Subcutaneous adipose tissue (tissue), 4 donors: ENCODE data around the gene PTPN23. TPM values are rescaled to one million over a fixed set of nuclear protein-coding genes. Genes with fewer than 3 reads are reported as not detected.

ENCODE experiments used
- total RNA-seq, 4 donors: library from RNA; depleted of rRNA; stranded (reverse); fragments of >200 nt; gene quantifications; one replicate each; pipeline ENCODE4 v1.1.0, GENCODE V29; 2016
- TF ChIP-seq, protein P1 (sequence below): fragments of 450-650 bp; IDR thresholded peaks from one replicate; pipeline ENCODE4 v1.5.1; 2016; ENCODE audit warnings: low read depth, mild to moderate bottlenecking, control low read depth, antibody characterized with exemption, moderate library complexity

The PTPN23 gene
- total RNA-seq, 4 donors from 2014 or later = 14.0 to 27.3 (median 19.9) TPM

DNA sequence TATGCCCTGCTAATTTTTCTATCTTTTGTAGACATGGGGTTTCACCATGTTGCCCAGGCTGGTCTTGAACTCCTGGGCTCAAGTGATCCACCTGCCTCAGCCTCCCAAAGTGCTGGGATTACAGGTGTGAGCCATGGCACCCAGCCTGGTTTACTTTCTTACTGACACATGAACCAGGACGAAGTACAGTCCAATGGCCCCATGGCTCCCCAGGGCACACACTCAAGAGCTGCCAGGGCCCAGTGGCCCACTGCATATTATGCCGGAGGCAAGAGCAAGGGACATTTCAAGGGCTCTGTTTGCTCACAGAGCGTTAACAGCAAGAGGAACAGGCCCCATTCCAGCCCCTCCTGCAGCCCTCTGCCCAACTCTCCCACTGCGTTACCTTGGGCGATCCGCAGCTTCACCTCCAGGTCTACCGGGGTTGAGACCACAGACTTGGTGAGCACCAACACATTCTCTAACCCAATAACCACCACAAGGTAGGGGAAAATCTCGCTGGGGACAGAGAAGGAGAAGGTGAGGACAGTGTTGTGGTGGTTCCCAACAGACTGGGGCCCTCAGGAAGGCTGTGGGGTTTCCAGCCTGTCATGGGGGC, 42.8 kb downstream of the PTPN23 start:
- TF ChIP-seq, protein P1, sequence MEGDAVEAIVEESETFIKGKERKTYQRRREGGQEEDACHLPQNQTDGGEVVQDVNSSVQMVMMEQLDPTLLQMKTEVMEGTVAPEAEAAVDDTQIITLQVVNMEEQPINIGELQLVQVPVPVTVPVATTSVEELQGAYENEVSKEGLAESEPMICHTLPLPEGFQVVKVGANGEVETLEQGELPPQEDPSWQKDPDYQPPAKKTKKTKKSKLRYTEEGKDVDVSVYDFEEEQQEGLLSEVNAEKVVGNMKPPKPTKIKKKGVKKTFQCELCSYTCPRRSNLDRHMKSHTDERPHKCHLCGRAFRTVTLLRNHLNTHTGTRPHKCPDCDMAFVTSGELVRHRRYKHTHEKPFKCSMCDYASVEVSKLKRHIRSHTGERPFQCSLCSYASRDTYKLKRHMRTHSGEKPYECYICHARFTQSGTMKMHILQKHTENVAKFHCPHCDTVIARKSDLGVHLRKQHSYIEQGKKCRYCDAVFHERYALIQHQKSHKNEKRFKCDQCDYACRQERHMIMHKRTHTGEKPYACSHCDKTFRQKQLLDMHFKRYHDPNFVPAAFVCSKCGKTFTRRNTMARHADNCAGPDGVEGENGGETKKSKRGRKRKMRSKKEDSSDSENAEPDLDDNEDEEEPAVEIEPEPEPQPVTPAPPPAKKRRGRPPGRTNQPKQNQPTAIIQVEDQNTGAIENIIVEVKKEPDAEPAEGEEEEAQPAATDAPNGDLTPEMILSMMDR = no peak

DNA sequence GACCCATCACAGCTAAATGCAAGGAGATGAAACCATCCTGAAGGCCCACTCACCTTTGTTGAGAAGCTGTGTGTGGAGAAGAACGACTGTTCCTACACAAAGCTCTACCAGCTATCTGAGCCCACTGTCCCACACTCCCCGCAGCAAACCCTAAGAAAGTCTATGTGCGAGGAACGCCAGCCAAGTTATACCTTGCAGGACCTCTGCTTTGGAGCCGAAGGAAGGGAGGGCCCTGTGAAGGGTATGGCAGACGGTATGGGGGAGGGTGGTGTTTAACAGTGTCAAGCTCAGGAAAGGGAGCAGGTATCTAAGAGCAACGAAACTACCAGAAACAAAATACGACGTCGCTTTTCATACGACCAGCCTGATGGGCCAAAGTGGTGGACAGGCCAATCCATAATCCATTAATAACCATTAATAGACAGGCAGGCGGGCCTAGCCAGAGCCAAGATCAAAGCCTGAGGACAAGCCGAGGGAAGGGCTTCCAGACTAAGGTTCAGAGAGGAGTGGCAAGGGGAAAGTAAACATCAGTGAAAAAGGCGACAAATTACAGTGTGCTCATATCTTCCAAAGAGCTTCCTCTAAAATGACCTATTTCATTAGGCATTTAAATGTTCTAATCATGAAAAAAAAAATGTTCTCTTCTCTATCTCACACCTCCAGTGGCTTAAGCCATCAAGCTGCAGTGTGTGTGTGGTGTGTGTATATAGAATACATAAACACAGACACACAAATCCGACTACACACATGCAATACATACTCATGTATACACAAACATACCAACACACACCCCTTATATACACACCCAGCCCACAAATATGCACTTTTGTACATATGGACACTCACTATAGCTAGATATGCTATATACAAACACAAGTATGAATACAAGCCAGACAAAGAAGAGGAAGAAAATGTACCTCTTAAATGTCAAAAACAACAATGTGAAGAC, 43.9 kb downstream of the PTPN23 start:
- TF ChIP-seq, protein P1 = no peak

DNA sequence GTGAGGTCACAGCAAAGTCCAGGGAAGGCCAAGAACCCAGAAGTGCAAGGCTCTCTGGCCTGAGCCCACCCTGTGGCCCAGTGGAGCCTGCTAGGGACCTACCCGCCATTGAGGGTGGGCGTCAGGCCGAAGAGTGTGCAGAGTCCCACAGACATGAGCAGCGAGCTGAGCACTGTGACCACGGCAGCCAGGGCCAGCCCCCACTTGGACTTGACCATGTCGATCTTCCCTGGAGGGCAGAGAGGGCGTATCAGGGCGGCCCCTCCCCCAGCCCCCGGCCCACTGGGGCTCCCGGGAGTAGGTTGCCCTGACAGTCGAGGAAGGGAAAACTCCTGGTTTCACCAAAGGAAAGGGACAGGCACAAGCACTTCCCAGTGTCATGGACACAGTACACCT, 44.6 kb downstream of the PTPN23 start:
- TF ChIP-seq, protein P1 = no peak

DNA sequence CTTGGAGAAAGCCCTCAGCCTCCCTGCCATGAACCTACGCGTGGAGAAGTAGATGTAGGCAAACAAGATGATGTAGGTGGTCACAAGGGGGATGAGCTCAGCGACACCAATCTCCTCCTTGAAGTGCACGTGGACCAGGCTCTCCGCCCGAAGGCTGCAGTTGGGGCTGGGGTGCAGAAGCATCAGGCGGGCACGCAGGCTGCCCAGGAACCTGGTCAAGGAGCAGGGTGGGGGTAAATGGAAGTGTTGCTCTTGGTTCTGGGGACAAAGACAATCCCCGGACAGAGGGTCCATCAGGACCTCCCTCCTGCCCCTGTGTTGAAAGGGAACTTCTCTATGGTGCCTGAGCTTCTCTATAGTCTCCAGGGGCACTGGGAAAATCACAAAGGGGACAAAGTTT, 45.1 kb downstream of the PTPN23 start:
- TF ChIP-seq, protein P1 = no peak

DNA sequence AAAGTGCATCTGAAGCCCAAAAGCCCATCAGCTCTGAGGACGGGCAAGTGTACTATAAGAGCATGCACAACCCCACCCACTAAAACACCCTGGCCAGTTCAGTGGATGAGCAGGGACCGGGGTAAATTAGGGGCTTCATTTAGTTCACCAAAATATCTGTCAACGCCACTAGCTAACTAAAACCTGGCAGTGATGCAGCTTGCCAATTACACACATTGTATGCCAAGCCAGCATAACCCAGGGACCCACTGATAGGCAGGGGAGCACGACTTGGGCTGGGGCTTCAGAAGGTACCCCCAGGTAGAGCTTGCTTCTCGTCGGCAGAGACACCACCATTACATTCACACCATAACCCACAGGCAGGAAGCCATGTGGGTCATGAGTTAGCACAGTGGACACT, 47.0 kb downstream of the PTPN23 start:
- TF ChIP-seq, protein P1 = no peak

DNA sequence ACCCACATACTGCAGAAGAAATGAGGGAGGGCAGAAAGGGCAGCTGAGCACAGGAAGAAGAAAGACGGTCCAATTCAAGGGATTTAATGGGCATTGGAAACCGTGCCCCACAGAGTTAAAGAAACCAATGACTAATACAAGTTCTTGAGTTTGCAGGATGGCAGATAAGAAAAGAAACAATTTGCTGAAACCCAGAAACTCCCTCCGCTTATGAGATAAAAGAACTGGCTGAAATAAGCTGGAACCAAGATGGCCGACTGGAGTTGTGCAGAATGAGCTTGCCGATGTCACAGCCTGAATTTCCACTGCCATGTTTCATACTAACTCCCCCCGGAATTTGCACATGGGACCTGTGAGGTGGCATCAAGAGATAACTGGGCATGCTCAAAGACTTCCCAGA, 47.8 kb downstream of the PTPN23 start:
- TF ChIP-seq, protein P1 = no peak
